Upper lobe of left lung (tissue), 6 donors: ENCODE data around the gene NFIB. TPM values are rescaled to one million over a fixed set of nuclear protein-coding genes. Genes with fewer than 3 reads are reported as not detected.
A peak's percentile ranks its signal among the peaks of the same experiment; 100 is the strongest.

Experiments used
- ATAC-seq, 2 donors: fragments of 200-7000 bp; cut with Tn5 transposase; one replicate each; pipeline ENCODE4 v1.9.1; 2022; ENCODE audit warnings: mild to moderate bottlenecking in 2 of 2, moderate library complexity in 2 of 2; ENCODE audit not compliant: low FRiP score in 2 of 2
- DNase-seq, 2 donors: peaks; one replicate each; pipeline ENCODE4 v3.0.0-alpha.2; 2019 to 2020
- H3K27ac ChIP-seq, 4 donors: fragments of 200-600 bp; sonication (generic); one replicate each; pipeline ENCODE4 v1.5.1; 2016 to 2019
- H3K27me3 ChIP-seq, 4 donors: fragments of 200-600 bp; sonication (generic); one replicate each; pipeline ENCODE4 v1.5.1; 2017 to 2019
- H3K36me3 ChIP-seq, 4 donors: fragments of 200-600 bp; sonication (generic); one replicate each; pipeline ENCODE4 v1.5.1; 2016 to 2019
- H3K4me1 ChIP-seq, 4 donors: fragments of 200-600 bp; sonication (generic); one replicate each; pipeline ENCODE4 v1.5.1; 2018 to 2019
- H3K4me3 ChIP-seq, 4 donors: fragments of 200-600 bp; sonication (generic); one replicate each; pipeline ENCODE4 v1.5.1; 2017 to 2019; ENCODE audit warnings: mild to moderate bottlenecking in 2 of 4, moderate library complexity in 1 of 4
- H3K9me3 ChIP-seq, 4 donors: fragments of 200-600 bp; sonication (generic); one replicate each; pipeline ENCODE4 v1.5.1; 2018 to 2019
- EP300 ChIP-seq, 4 donors: sonication (generic); formaldehyde crosslinking; IDR thresholded peaks; one replicate each; pipeline ENCODE4 v1.5.1; 2017; ENCODE audit warnings: antibody characterized with exemption in 4 of 4, control low read depth in 2 of 4
- POLR2A ChIP-seq, 4 donors: fragments of 450-650 bp; IDR thresholded peaks; one replicate each; pipeline ENCODE4 v1.5.1; 2016 to 2017; ENCODE audit warnings: antibody characterized with exemption in 4 of 4, mild to moderate bottlenecking in 2 of 4
- POLR2AphosphoS5 ChIP-seq, 2 donors: sonication (generic); formaldehyde crosslinking; IDR thresholded peaks; one replicate each; pipeline ENCODE4 v1.5.1; 2017; ENCODE audit warnings: antibody characterized with exemption in 2 of 2
- WGBS, 2 donors: methylation state at CpG; one replicate each; pipeline ENCODE4 v1.1.5; 2017 to 2018; 5-methylcytosine and 5-hydroxymethylcytosine counted together
- total RNA-seq, 6 donors: library from RNA; depleted of rRNA in 4 of 6; stranded (reverse); fragments of >200 nt in 4 of 6; gene quantifications; one replicate each; pipeline versions ENCODE4 v1.1.0 to v1.2.1, GENCODE V29; 2016 to 2021
- TF ChIP-seq, protein P1 (sequence below), 6 experiments: fragments of 450-650 bp in 4 of 6; fragments of 200-600 bp in 2 of 6; sonication (generic) in 2 of 6; IDR thresholded peaks; one replicate each; pipeline ENCODE4 v1.5.1; 2016 to 2019; ENCODE audit warnings: antibody characterized with exemption in 6 of 6
- donor health status: DM: no; HTN: no; CAD: no; lungs with moderate emphysema.
- donor health status: DM: no; HTN: yes; CAD: no; lungs with severe emphysema.

Gene NFIB
- total RNA-seq, 6 donors from 2014 or later: 33.9 to 109 (median 67.5) TPM

DNA sequence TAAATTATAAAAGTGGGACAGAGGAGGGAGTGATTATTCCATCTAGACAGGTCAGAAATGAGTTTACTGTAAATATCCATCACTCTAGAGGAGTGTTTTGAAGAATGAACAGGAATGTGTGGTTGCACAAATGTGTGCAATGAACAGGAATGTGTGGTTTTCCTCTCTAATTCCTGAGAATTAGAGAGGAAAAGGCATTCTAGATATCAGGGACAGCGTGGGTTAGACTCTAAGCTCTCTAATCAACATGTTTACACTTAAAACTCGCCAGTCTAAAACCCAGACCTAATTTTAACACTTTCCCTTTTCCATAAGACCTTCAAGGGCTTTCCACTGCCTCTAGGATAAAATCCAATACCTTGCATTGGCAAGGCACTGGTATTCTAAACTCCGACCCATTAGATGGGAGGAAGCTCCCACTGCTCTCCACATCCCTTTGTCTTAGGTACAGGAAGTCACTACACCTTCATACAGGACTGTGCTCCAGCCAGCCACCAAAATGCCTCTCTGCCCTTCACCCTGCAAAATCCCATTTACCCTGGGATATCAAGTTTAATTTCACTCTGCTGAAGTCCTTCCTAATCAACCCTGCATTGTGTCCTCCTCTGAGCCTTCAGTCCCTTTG lies 67.9 kb downstream of the NFIB start:
- Histone ChIP-seq H3K27ac (no peak overlapping the region), H3K9me3 (no peaks in the 10 kb centered on the region), H3K4me1 (peaks cover 8 to 19% (median 13%) of the 10 kb centered on the region in 4 donors), H3K4me3 (no peak overlapping the region), H3K36me3 (no peaks in the 10 kb centered on the region), H3K27me3 (no peaks in the 10 kb centered on the region)
- 58 to 59% methylated on average over 3 of the region's 3 CpGs for WGBS, 2 donors
- no peak for TF ChIP-seq EP300 (IDR thresholded peaks at IDR 0.05)
- TF ChIP-seq, protein P1, sequence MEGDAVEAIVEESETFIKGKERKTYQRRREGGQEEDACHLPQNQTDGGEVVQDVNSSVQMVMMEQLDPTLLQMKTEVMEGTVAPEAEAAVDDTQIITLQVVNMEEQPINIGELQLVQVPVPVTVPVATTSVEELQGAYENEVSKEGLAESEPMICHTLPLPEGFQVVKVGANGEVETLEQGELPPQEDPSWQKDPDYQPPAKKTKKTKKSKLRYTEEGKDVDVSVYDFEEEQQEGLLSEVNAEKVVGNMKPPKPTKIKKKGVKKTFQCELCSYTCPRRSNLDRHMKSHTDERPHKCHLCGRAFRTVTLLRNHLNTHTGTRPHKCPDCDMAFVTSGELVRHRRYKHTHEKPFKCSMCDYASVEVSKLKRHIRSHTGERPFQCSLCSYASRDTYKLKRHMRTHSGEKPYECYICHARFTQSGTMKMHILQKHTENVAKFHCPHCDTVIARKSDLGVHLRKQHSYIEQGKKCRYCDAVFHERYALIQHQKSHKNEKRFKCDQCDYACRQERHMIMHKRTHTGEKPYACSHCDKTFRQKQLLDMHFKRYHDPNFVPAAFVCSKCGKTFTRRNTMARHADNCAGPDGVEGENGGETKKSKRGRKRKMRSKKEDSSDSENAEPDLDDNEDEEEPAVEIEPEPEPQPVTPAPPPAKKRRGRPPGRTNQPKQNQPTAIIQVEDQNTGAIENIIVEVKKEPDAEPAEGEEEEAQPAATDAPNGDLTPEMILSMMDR (IDR thresholded peaks at IDR 0.05): no peak
- TF ChIP-seq POLR2A (IDR thresholded peaks at IDR 0.05): no peak
- no peak for TF ChIP-seq POLR2AphosphoS5 (IDR thresholded peaks at IDR 0.05)
- ATAC-seq (no peak), DNase-seq (no peak)

DNA sequence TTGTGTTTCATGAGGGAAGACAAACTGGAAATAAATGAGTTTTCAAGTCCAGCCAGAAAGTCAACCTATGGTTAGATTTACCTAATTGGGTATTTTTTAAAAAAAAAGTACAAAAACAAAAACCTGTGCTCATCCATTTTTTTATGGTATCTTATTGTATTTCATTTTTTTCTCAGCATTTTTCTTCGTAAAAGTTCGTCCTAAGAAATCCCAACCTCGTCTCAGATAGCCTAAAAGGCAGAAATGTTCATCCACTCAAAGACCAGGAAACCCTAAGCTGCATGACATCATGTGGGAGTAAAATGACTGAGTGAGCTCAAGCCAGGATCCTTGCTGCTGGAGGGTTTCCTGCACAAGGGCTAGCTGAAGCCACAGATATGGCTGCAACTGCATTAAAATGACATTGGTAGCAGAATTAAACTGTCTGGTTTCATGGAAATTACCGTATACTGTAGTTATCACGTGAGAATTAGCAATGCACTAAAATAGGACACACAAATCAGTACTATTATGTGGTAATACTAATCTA lies 70.4 kb downstream of the NFIB start:
- H3K4me1 ChIP-seq: peaks cover 0 to 21% (median 11%) of the 10 kb centered on the region in 4 donors
- WGBS, 2 donors: 76 to 84% methylated on average over 5 of the region's 5 CpGs
- TF ChIP-seq EP300 (IDR thresholded peaks at IDR 0.05) (no peak), POLR2AphosphoS5 (IDR thresholded peaks at IDR 0.05) (no peak), POLR2A (IDR thresholded peaks at IDR 0.05) (no peak)
- TF ChIP-seq, protein P1 (IDR thresholded peaks at IDR 0.05): no peak
- H3K36me3 ChIP-seq: no peaks in the 10 kb centered on the region
- ATAC-seq (no peak), DNase-seq (no peak)
- H3K9me3 ChIP-seq: no peaks in the 10 kb centered on the region
- H3K27me3 ChIP-seq: no peaks in the 10 kb centered on the region
- H3K4me3 ChIP-seq: no peak overlapping the region
- H3K27ac ChIP-seq: no peak overlapping the region

- H3K27ac ChIP-seq: no peak overlapping the region
- H3K27me3 ChIP-seq: no peaks in the 10 kb centered on the region
- ATAC-seq (no peak), DNase-seq (no peak)
- TF ChIP-seq POLR2AphosphoS5 (IDR thresholded peaks at IDR 0.05) (no peak), POLR2A (IDR thresholded peaks at IDR 0.05) (no peak), EP300 (IDR thresholded peaks at IDR 0.05) (no peak)
- TF ChIP-seq, protein P1 (IDR thresholded peaks at IDR 0.05): no peak
- peaks cover 3 to 29% (median 19%) of the 10 kb centered on the region in 4 donors for H3K4me1 ChIP-seq
- H3K36me3 ChIP-seq: no peaks in the 10 kb centered on the region
- no peak overlapping the region for H3K4me3 ChIP-seq
- no peaks in the 10 kb centered on the region for H3K9me3 ChIP-seq
Measured at GRCh38 chr9:14242150-14242805, 71.7 kb downstream of the NFIB start.

DNA sequence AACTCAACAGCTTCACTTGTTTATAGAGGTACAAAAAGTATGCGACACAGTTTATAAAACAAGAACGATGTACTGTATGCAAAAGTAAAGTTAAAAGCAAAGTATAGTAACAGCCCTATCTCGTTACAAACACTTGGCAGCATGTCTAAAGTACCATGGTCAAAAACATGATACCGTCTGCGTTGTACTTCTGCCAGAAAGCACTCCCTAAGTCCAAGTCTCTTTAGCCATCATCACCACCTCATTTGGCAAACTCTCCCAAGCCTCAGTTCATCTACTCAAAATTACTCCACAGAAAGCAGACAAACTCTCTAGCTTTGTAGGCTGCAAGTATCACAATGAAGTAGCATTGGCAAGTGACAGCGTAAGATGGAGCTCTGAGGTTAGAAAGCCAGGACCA lies 73.4 kb downstream of the NFIB start:
- H3K4me1 ChIP-seq: peaks cover 5 to 36% (median 23%) of the 10 kb centered on the region in 4 donors
- no peak for ATAC-seq

More for the DNA sequence above, 73.4 kb downstream of the NFIB start:
- DNase-seq: no peak
- Histone ChIP-seq H3K36me3 (no peaks in the 10 kb centered on the region), H3K4me3 (no peak overlapping the region), H3K27ac (peak overlapping the region in 1 of 4 donors; percentile 50), H3K9me3 (no peaks in the 10 kb centered on the region), H3K27me3 (no peaks in the 10 kb centered on the region)
- 30 to 40% methylated on average over 6 of the region's 6 CpGs for WGBS, 2 donors
- TF ChIP-seq, protein P1 (IDR thresholded peaks at IDR 0.05): no peak
- TF ChIP-seq POLR2AphosphoS5 (IDR thresholded peaks at IDR 0.05) (peak in 1 of 2 donors; percentile 17), EP300 (IDR thresholded peaks at IDR 0.05) (no peak), POLR2A (IDR thresholded peaks at IDR 0.05) (no peak)
